Measurements from ENCODE around the gene BAHD1.

BAHD1 gene

GRCh38 chr15:40441565-40442531 lies 1.1 kb downstream of the BAHD1 start:
- TF ChIP-seq CTCF (IDR thresholded peaks at IDR 0.05; ENCODE audit: low read depth, low read length) = no peak
- peak overlapping the region; percentile 68 for H3K4me3 ChIP-seq (ENCODE audit: low read depth, low read length)

GRCh38 chr15:40443255-40443654 lies 2.5 kb downstream of the BAHD1 start:
- H3K4me3 ChIP-seq (ENCODE audit: low read depth, low read length) = no peak overlapping the region
- no peak for TF ChIP-seq CTCF (IDR thresholded peaks at IDR 0.05; ENCODE audit: low read depth, low read length)

- H3K4me3 ChIP-seq (ENCODE audit: low read depth, low read length) = no peak overlapping the region
- no peak for TF ChIP-seq CTCF (IDR thresholded peaks at IDR 0.05; ENCODE audit: low read depth, low read length)
Observed at GRCh38 chr15:40443846-40444245, 3.1 kb downstream of the BAHD1 start.

GRCh38 chr15:40444736-40445135 lies 4.0 kb downstream of the BAHD1 start:
- TF ChIP-seq CTCF (IDR thresholded peaks at IDR 0.05; ENCODE audit: low read depth, low read length) = no peak
- H3K4me3 ChIP-seq (ENCODE audit: low read depth, low read length) = no peak overlapping the region

GRCh38 chr15:40445421-40445922 lies 4.7 kb downstream of the BAHD1 start:
- H3K4me3 ChIP-seq (ENCODE audit: low read depth, low read length) = no peak overlapping the region
- TF ChIP-seq CTCF (IDR thresholded peaks at IDR 0.05; ENCODE audit: low read depth, low read length) = no peak

GRCh38 chr15:40446144-40446543 lies 5.4 kb downstream of the BAHD1 start:
- H3K4me3 ChIP-seq (ENCODE audit: low read depth, low read length) = no peak overlapping the region
- no peak for TF ChIP-seq CTCF (IDR thresholded peaks at IDR 0.05; ENCODE audit: low read depth, low read length)

- TF ChIP-seq CTCF (IDR thresholded peaks at IDR 0.05; ENCODE audit: low read depth, low read length) = no peak
- no peak overlapping the region for H3K4me3 ChIP-seq (ENCODE audit: low read depth, low read length)
Observed at GRCh38 chr15:40448354-40448753, 7.6 kb downstream of the BAHD1 start.

Data from WI38 (cell line).